Skeletal muscle tissue (tissue), 4 donors: ENCODE results near the gene AFF4. TPM values are rescaled to one million over a fixed set of nuclear protein-coding genes. Genes with fewer than 3 reads are reported as not detected.
"Not testable (repeated sequence)": the region's sequence is repeated elsewhere in the genome, so short reads cannot be mapped to it uniquely, and the experiment has no call there.

ENCODE experiments used
- H3K27ac ChIP-seq: one replicate; pipeline ENCODE4 v1.7.0; 2013; ENCODE audit warnings: mild to moderate bottlenecking, low read depth, low read length, inconsistent platforms
- H3K27me3 ChIP-seq, 3 donors: one replicate each; pipeline ENCODE4 v1.7.0; 2013; ENCODE audit warnings: low read length in 3 of 3; ENCODE audit not compliant: control insufficient read depth in 3 of 3, insufficient read depth in 3 of 3
- H3K36me3 ChIP-seq, 3 donors: one replicate each; pipeline ENCODE4 v1.7.0; 2013; ENCODE audit warnings: low read length in 3 of 3; ENCODE audit not compliant: control insufficient read depth in 3 of 3, insufficient read depth in 3 of 3
- H3K4me1 ChIP-seq, 3 donors: one replicate each; pipeline ENCODE4 v1.7.0; 2013; ENCODE audit warnings: low read length in 3 of 3, mild to moderate bottlenecking in 3 of 3; ENCODE audit not compliant: control insufficient read depth in 3 of 3, insufficient read depth in 3 of 3
- H3K4me3 ChIP-seq, 3 donors: one replicate each; pipeline ENCODE4 v1.7.0; 2013; ENCODE audit warnings: low read length in 3 of 3
- H3K9ac ChIP-seq, 3 donors: one replicate each; pipeline ENCODE4 v1.7.0; 2013; ENCODE audit warnings: low read length in 3 of 3, mild to moderate bottlenecking in 3 of 3, moderate library complexity in 2 of 3, low read depth in 1 of 3
- H3K9me3 ChIP-seq, 3 donors: one replicate each; pipeline ENCODE4 v1.7.0; 2013; ENCODE audit warnings: low read length in 3 of 3; ENCODE audit not compliant: control insufficient read depth in 3 of 3
- total RNA-seq: library from RNA; depleted of rRNA; stranded (reverse); fragments of >200 nt; gene quantifications from one replicate; pipeline ENCODE4 v1.2.3, GENCODE V29; 2014
- donor health status: Osteomylitis.

AFF4 gene
- total RNA-seq, 1 donor from 2014 or later = 35.5 TPM

GRCh38 chr5:132979367-132979940 is 16.0 kb upstream of the AFF4 start:
- no peaks in the 10 kb centered on the region for H3K4me1 ChIP-seq
- no peak overlapping the region for H3K9ac ChIP-seq
- no peaks in the 10 kb centered on the region for H3K27me3 ChIP-seq
- no peaks in the 10 kb centered on the region for H3K9me3 ChIP-seq
- no peak overlapping the region for H3K4me3 ChIP-seq
- no peak overlapping the region for H3K27ac ChIP-seq
- no peaks in the 10 kb centered on the region for H3K36me3 ChIP-seq

GRCh38 chr5:132976852-132977251 is 13.4 kb upstream of the AFF4 start:
- H3K27ac ChIP-seq = no peak overlapping the region
- H3K9me3 ChIP-seq = no peaks in the 10 kb centered on the region
- H3K4me3 ChIP-seq = no peak overlapping the region
- H3K27me3 ChIP-seq = no peaks in the 10 kb centered on the region
- no peaks in the 10 kb centered on the region for H3K36me3 ChIP-seq
- no peak overlapping the region for H3K9ac ChIP-seq
- H3K4me1 ChIP-seq = no peaks in the 10 kb centered on the region

GRCh38 chr5:132972436-132972828 is 9.0 kb upstream of the AFF4 start:
- not testable (repeated sequence) for H3K27ac ChIP-seq, H3K36me3 ChIP-seq, H3K27me3 ChIP-seq, H3K4me1 ChIP-seq, H3K9ac ChIP-seq, H3K9me3 ChIP-seq, H3K4me3 ChIP-seq

GRCh38 chr5:132971483-132972435 is 8.3 kb upstream of the AFF4 start:
- no peak overlapping the region for H3K9ac ChIP-seq
- H3K36me3 ChIP-seq = no peaks in the 10 kb centered on the region
- H3K4me1 ChIP-seq = no peaks in the 10 kb centered on the region
- H3K27me3 ChIP-seq = no peaks in the 10 kb centered on the region
- H3K9me3 ChIP-seq = no peaks in the 10 kb centered on the region
- no peak overlapping the region for H3K27ac ChIP-seq
- no peak overlapping the region for H3K4me3 ChIP-seq

GRCh38 chr5:132965120-132965519 is 1.7 kb upstream of the AFF4 start:
- Histone ChIP-seq H3K27ac (no peak overlapping the region), H3K4me1 (peaks cover 5 to 16% (median 12%) of the 10 kb centered on the region in 3 donors), H3K36me3 (peaks cover 0 to 2% (median 0%) of the 10 kb centered on the region in 3 donors), H3K27me3 (no peaks in the 10 kb centered on the region), H3K9ac (no peak overlapping the region), H3K4me3 (no peak overlapping the region), H3K9me3 (no peaks in the 10 kb centered on the region)

GRCh38 chr5:132962429-132963021 is 909 bp downstream of the AFF4 start:
- Histone ChIP-seq H3K27ac (peak overlapping the region; percentile 99), H3K9me3 (no peaks in the 10 kb centered on the region), H3K36me3 (peaks cover 0 to 2% (median 0%) of the 10 kb centered on the region in 3 donors), H3K27me3 (no peaks in the 10 kb centered on the region), H3K4me3 (peak overlapping the region; percentile 82 to 98 (median 88)), H3K9ac (peak overlapping the region; percentile 96 to 98 (median 98)), H3K4me1 (peaks cover 5 to 16% (median 15%) of the 10 kb centered on the region in 3 donors)

- Histone ChIP-seq H3K9ac (peak overlapping the region; percentile 96 to 98 (median 98)), H3K9me3 (no peaks in the 10 kb centered on the region), H3K4me3 (peak overlapping the region; percentile 82 to 98 (median 88)), H3K27ac (peak overlapping the region; percentile 99), H3K4me1 (peaks cover 5 to 16% (median 15%) of the 10 kb centered on the region in 3 donors), H3K36me3 (peaks cover 0 to 2% (median 0%) of the 10 kb centered on the region in 3 donors), H3K27me3 (no peaks in the 10 kb centered on the region)
Observed at GRCh38 chr5:132961887-132962286, 1.5 kb downstream of the AFF4 start.

GRCh38 chr5:132961123-132961815 is 2.2 kb downstream of the AFF4 start:
- Histone ChIP-seq H3K9ac (peak overlapping the region in 2 of 3 donors; percentile 98), H3K4me3 (peak overlapping the region in 1 of 3 donors; percentile 82), H3K4me1 (peaks cover 5 to 16% (median 15%) of the 10 kb centered on the region in 3 donors), H3K27ac (peak overlapping the region; percentile 99)
- not testable (repeated sequence) for H3K27me3 ChIP-seq, H3K36me3 ChIP-seq, H3K9me3 ChIP-seq

- H3K36me3 ChIP-seq, H3K4me3 ChIP-seq, H3K9me3 ChIP-seq, H3K27me3 ChIP-seq, H3K27ac ChIP-seq, H3K9ac ChIP-seq: not testable (repeated sequence)
- H3K4me1 ChIP-seq = peaks cover 10 to 19% (median 10%) of the 10 kb centered on the region in 3 donors
Observed at GRCh38 chr5:132956166-132956799, 7.2 kb downstream of the AFF4 start.
